HepG2 (cell line): ENCODE measurements around the gene JOSD1. TPM values are rescaled to one million over a fixed set of nuclear protein-coding genes. Genes with fewer than 3 reads are reported as not detected.
A peak's percentile ranks its signal among the peaks of the same experiment; 100 is the strongest.

Experiments used
- CEBPG ChIP-seq: IDR thresholded peaks from 2 replicates; pipeline ENCODE4 v1.6.1; 2016
- FOXO1 ChIP-seq: sonication (generic); formaldehyde crosslinking; IDR thresholded peaks from 2 replicates; pipeline ENCODE4 v1.4.0; 2020; ENCODE audit warnings: missing genetic modification reagents
- GATAD1 ChIP-seq: IDR thresholded peaks from 2 replicates; pipeline ENCODE4 v1.6.1; 2016; ENCODE audit warnings: missing genetic modification reagents, missing compliant biosample characterization
- GPBP1L1 ChIP-seq: sonication (generic); formaldehyde crosslinking; IDR thresholded peaks from 2 replicates; pipeline ENCODE4 v1.5.0; 2020; ENCODE audit warnings: mild to moderate bottlenecking, missing genetic modification reagents
- KDM6A ChIP-seq: IDR thresholded peaks from 2 replicates; pipeline ENCODE4 v1.6.1; 2016; ENCODE audit warnings: low read depth
- MTA1 ChIP-seq: sonication (generic); formaldehyde crosslinking; IDR thresholded peaks from 2 replicates; pipeline ENCODE4 v1.4.0; 2020; ENCODE audit warnings: missing genetic modification reagents, mild to moderate bottlenecking, borderline replicate concordance
- MXD3 ChIP-seq: IDR thresholded peaks from 2 replicates; pipeline ENCODE4 v1.6.1; 2016; ENCODE audit warnings: mild to moderate bottlenecking, missing biosample characterization, missing genetic modification reagents
- MYPOP ChIP-seq: sonication (generic); formaldehyde crosslinking; IDR thresholded peaks from 2 replicates; pipeline ENCODE4 v1.8.1; 2023; ENCODE audit warnings: mild to moderate bottlenecking, moderate library complexity, missing genetic modification reagents
- PRDM4 ChIP-seq: sonication (generic); formaldehyde crosslinking; IDR thresholded peaks from 2 replicates; pipeline ENCODE4 v1.9.0; 2021; ENCODE audit warnings: missing genetic modification reagents, borderline replicate concordance
- RBFOX2 ChIP-seq: fragments of 200-400 bp; formaldehyde crosslinking; IDR thresholded peaks from 2 replicates; pipeline ENCODE4 v1.6.1; 2017; ENCODE audit warnings: low read depth, mild to moderate bottlenecking, low read length
- SIX4 ChIP-seq: sonication (generic); formaldehyde crosslinking; IDR thresholded peaks from 2 replicates; pipeline ENCODE4 v1.4.0; 2020; ENCODE audit warnings: missing genetic modification reagents
- SMAD1 ChIP-seq: sonication (generic); formaldehyde crosslinking; IDR thresholded peaks from 2 replicates; pipeline ENCODE4 v1.4.0; 2020; ENCODE audit warnings: missing genetic modification reagents, low read depth, mild to moderate bottlenecking, borderline replicate concordance
- SP2 ChIP-seq: sonication (generic); formaldehyde crosslinking; IDR thresholded peaks from 2 replicates; pipeline ENCODE4 v1.5.1; 2020; ENCODE audit warnings: mild to moderate bottlenecking, missing genetic modification reagents
- ZNF24 ChIP-seq: fragments of 450-650 bp; IDR thresholded peaks from 2 replicates; pipeline ENCODE4 v1.6.1; 2017; ENCODE audit warnings: antibody characterized with exemption, mild to moderate bottlenecking
- ZNF383 ChIP-seq: sonication (generic); formaldehyde crosslinking; IDR thresholded peaks from 2 replicates; pipeline ENCODE4 v1.4.0; 2020; ENCODE audit warnings: missing genetic modification reagents, mild to moderate bottlenecking, borderline replicate concordance
- ZNF512 ChIP-seq: sonication (generic); formaldehyde crosslinking; IDR thresholded peaks from 2 replicates; pipeline ENCODE4 v1.4.0; 2020; ENCODE audit warnings: mild to moderate bottlenecking, missing genetic modification reagents
- ZNF629 ChIP-seq: sonication (generic); formaldehyde crosslinking; conservative IDR thresholded peaks from 2 replicates; pipeline ENCODE4 v1.5.0; 2020; ENCODE audit warnings: missing genetic modification reagents
- ZNF674 ChIP-seq: sonication (generic); formaldehyde crosslinking; IDR thresholded peaks from 2 replicates; pipeline ENCODE4 v1.5.0; 2020; ENCODE audit warnings: low read depth, mild to moderate bottlenecking, missing genetic modification reagents
- polyA plus RNA-seq, 8 experiments: library from polyadenylated mRNA; depleted of rRNA in 3 of 8; stranded (reverse) in 7 of 8; unstranded in 1 of 8; fragments of >200 nt; fragmentation: Illumina TruSeq in 4 of 8; extraction: Trizol in 4 of 8; gene quantifications; 2 replicates each; pipeline versions ENCODE4 v1.2.1 to v1.2.3, GENCODE V29; 2011 to 2016; ENCODE audit warnings: low read depth in 4 of 8, missing spikeins in 1 of 8, mixed read lengths in 1 of 8; ENCODE audit not compliant: insufficient read depth in 1 of 8
- total RNA-seq, 5 experiments: library from RNA; depleted of rRNA; stranded (reverse); fragments of >200 nt; fragmentation: Illumina TruSeq; extraction: Trizol; gene quantifications; 2 replicates each; pipeline ENCODE4 v1.2.3, GENCODE V29; 2016; ENCODE audit warnings: low read depth in 1 of 5
- TF ChIP-seq, protein P1 (sequence below): sonication (generic); formaldehyde crosslinking; IDR thresholded peaks from 2 replicates; pipeline ENCODE4 v1.4.0; 2020; ENCODE audit warnings: mild to moderate bottlenecking, missing genetic modification reagents
- TF ChIP-seq, protein P2 (sequence below): sonication (generic); formaldehyde crosslinking; IDR thresholded peaks from 2 replicates; pipeline ENCODE4 v1.8.1; 2023; ENCODE audit warnings: mild to moderate bottlenecking, inconsistent platforms, moderate library complexity, missing genetic modification reagents, borderline replicate concordance

The JOSD1 gene
- total and polyA plus RNA-seq, 2 of the 13 experiments (the other 11 are each of a cell fraction or from before 2014, with no cell fraction given), result 31.7 to 38.4 TPM

GRCh38 chr22:38700789-38701628 is at the start of gene JOSD1 (continued):
- TF ChIP-seq FOXO1 (peak; percentile 56), ZNF512 (CRISPR knock-in tag) (no peak), RBFOX2 (peak; percentile 93), CEBPG (CRISPR knock-in tag) (0 out of 2 replicates have a peak, but pooled peaks have one; percentile 22), ZNF674 (CRISPR knock-in tag) (no peak), ZNF383 (CRISPR knock-in tag) (no peak), ZNF629 (peak; percentile 8; the same call in 1 of the 2 replicates), PRDM4 (no peak), MYPOP (CRISPR knock-in tag) (peak; percentile 40; the same call in 1 of the 2 replicates), ZNF24 (no peak), SP2 (peak; percentile 61), MXD3 (CRISPR knock-in tag) (peak; percentile 43), GPBP1L1 (CRISPR knock-in tag) (no peak), MTA1 (CRISPR knock-in tag) (no peak; the same call in 1 of the 2 replicates), KDM6A (no peak), SMAD1 (CRISPR knock-in tag) (no peak), SIX4 (CRISPR knock-in tag) (peak; percentile 25; the same call in 1 of the 2 replicates), GATAD1 (CRISPR knock-in tag) (no peak; the same call in 1 of the 2 replicates)
- TF ChIP-seq, protein P1, sequence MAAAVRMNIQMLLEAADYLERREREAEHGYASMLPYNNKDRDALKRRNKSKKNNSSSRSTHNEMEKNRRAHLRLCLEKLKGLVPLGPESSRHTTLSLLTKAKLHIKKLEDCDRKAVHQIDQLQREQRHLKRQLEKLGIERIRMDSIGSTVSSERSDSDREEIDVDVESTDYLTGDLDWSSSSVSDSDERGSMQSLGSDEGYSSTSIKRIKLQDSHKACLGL (CRISPR knock-in tag), result no peak; the same call in 1 of the 2 replicates
- TF ChIP-seq, protein P2, sequence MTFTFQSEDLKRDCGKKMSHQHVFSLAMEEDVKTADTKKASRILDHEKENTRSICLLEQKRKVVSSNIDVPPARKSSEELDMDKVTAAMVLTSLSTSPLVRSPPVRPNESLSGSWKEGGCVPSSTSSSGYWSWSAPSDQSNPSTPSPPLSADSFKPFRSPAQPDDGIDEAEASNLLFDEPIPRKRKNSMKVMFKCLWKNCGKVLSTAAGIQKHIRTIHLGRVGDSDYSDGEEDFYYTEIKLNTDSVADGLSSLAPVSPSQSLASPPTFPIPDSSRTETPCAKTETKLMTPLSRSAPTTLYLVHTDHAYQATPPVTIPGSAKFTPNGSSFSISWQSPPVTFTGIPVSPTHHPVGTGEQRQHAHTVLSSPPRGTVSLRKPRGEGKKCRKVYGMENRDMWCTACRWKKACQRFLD (CRISPR knock-in tag), result no peak; the same call in 1 of the 2 replicates
